ENCODE results near the gene SLC39A2. TPM values are rescaled to one million over a fixed set of nuclear protein-coding genes. Genes with fewer than 3 reads are reported as not detected.

Gene SLC39A2
- total RNA-seq, 1 donor from 2014 or later = 1.1 TPM

GRCh38 chr14:21023174-21023573, 24.1 kb downstream of the SLC39A2 start:
- no peaks in the 10 kb centered on the region for H3K36me3 Mint-ChIP-seq (ENCODE audit: unreplicated experiment)
- DNase-seq (ENCODE audit: extremely low spot score, unreplicated experiment) = no peak
- no peak overlapping the region for H3K27ac Mint-ChIP-seq (ENCODE audit: unreplicated experiment)
- no peak for TF ChIP-seq CTCF (IDR thresholded peaks at IDR 0.05)
- H3K9me3 Mint-ChIP-seq (ENCODE audit: unreplicated experiment) = no peaks in the 10 kb centered on the region
- peaks cover 9% of the 10 kb centered on the region for H3K4me1 Mint-ChIP-seq (ENCODE audit: unreplicated experiment)
- no peak overlapping the region for H3K4me3 Mint-ChIP-seq (ENCODE audit: unreplicated experiment)
- H3K27me3 Mint-ChIP-seq (ENCODE audit: unreplicated experiment) = peaks cover 39% of the 10 kb centered on the region

GRCh38 chr14:21023817-21024584, 24.9 kb downstream of the SLC39A2 start:
- peaks cover 9% of the 10 kb centered on the region for H3K4me1 Mint-ChIP-seq (ENCODE audit: unreplicated experiment)
- no peak overlapping the region for H3K27ac Mint-ChIP-seq (ENCODE audit: unreplicated experiment)
- no peaks in the 10 kb centered on the region for H3K9me3 Mint-ChIP-seq (ENCODE audit: unreplicated experiment)
- H3K36me3 Mint-ChIP-seq (ENCODE audit: unreplicated experiment) = no peaks in the 10 kb centered on the region
- no peak for DNase-seq (ENCODE audit: extremely low spot score, unreplicated experiment)
- peak overlapping the region; percentile 69 for H3K4me3 Mint-ChIP-seq (ENCODE audit: unreplicated experiment)
- no peak for TF ChIP-seq CTCF (IDR thresholded peaks at IDR 0.05)
- peaks cover 39% of the 10 kb centered on the region for H3K27me3 Mint-ChIP-seq (ENCODE audit: unreplicated experiment)

- Mint-ChIP-seq H3K4me1 (ENCODE audit: unreplicated experiment) (peaks cover 9% of the 10 kb centered on the region), H3K27me3 (ENCODE audit: unreplicated experiment) (peaks cover 39% of the 10 kb centered on the region), H3K36me3 (ENCODE audit: unreplicated experiment) (no peaks in the 10 kb centered on the region), H3K27ac (ENCODE audit: unreplicated experiment) (no peak within 1 kb of the TSS), H3K9me3 (ENCODE audit: unreplicated experiment) (no peaks in the 10 kb centered on the region), H3K4me3 (ENCODE audit: unreplicated experiment) (peak within 1 kb of the TSS; percentile 78)
- no peak for DNase-seq (ENCODE audit: extremely low spot score, unreplicated experiment)
- TF ChIP-seq CTCF (IDR thresholded peaks at IDR 0.05) = no peak
Observed at GRCh38 chr14:21024585-21025370, 25.7 kb downstream of the SLC39A2 start, which contains the start of gene NDRG2. TSS of gene NDRG2 (minus strand) at chr14:21025061. CDS start at chr14:21023315, 1,746 bp downstream.

GRCh38 chr14:21025371-21026273, 26.5 kb downstream of the SLC39A2 start:
- H3K9me3 Mint-ChIP-seq (ENCODE audit: unreplicated experiment) = no peaks in the 10 kb centered on the region
- no peak for DNase-seq (ENCODE audit: extremely low spot score, unreplicated experiment)
- H3K4me3 Mint-ChIP-seq (ENCODE audit: unreplicated experiment) = peak overlapping the region; percentile 78
- peaks cover 9% of the 10 kb centered on the region for H3K4me1 Mint-ChIP-seq (ENCODE audit: unreplicated experiment)
- H3K27me3 Mint-ChIP-seq (ENCODE audit: unreplicated experiment) = peaks cover 42% of the 10 kb centered on the region
- H3K36me3 Mint-ChIP-seq (ENCODE audit: unreplicated experiment) = no peaks in the 10 kb centered on the region
- H3K27ac Mint-ChIP-seq (ENCODE audit: unreplicated experiment) = no peak overlapping the region
- TF ChIP-seq CTCF (IDR thresholded peaks at IDR 0.05) = no peak

Data from osteocyte (in vitro differentiated cells).